Measurements from ENCODE around the gene VWA2. TPM values are rescaled to one million over a fixed set of nuclear protein-coding genes. Genes with fewer than 3 reads are reported as not detected.

VWA2 gene
- total RNA-seq, 1 experiment from 2014 or later = not detected

GRCh38 chr10:114207349-114207748 lies 31.7 kb upstream of the VWA2 start:
- no peak for DNase-seq (ENCODE audit: low read depth, low spot score)
- RAD21 ChIA-PET (ENCODE audit: low non-redundant PET in 1 of 2, low total read pairs in 2 of 2, uncharacterized antibody in 2 of 2, unreplicated experiment in 2 of 2) = no interaction called here
- no peak for TF ChIP-seq JUND (IDR thresholded peaks at IDR 0.05)
- no peak for TF ChIP-seq ZNF274 (IDR thresholded peaks at IDR 0.05; ENCODE audit: low read depth, low read length)
- TF ChIP-seq FOSL1 (IDR thresholded peaks at IDR 0.05; ENCODE audit: low read depth) = no peak
- TF ChIP-seq CEBPB (IDR thresholded peaks at IDR 0.05; ENCODE audit: low read depth) = no peak
- TF ChIP-seq ATF3 (IDR thresholded peaks at IDR 0.05) = no peak
- TF ChIP-seq RAD21 (IDR thresholded peaks at IDR 0.05; ENCODE audit: low read depth) = no peak
- TF ChIP-seq TCF7L2 (IDR thresholded peaks at IDR 0.05; ENCODE audit: borderline replicate concordance, extremely low read depth, insufficient read depth, insufficient read length) = no peak
- TF ChIP-seq YY1 (IDR thresholded peaks at IDR 0.05; ENCODE audit: extremely low read depth, insufficient replicate concordance, low read depth, low read length) = no peak
- TF ChIP-seq SP1 (IDR thresholded peaks at IDR 0.05; ENCODE audit: low read depth) = no peak
- TF ChIP-seq EZH2 (IDR thresholded peaks at IDR 0.05) = no peak
- TF ChIP-seq EGR1 (IDR thresholded peaks at IDR 0.05; ENCODE audit: low read depth) = no peak
- no peak for TF ChIP-seq ZFX (IDR thresholded peaks at IDR 0.05)
- TF ChIP-seq REST (IDR thresholded peaks at IDR 0.05; ENCODE audit: low read depth) = no peak
- no peak for TF ChIP-seq CTCF (IDR thresholded peaks at IDR 0.05 in 2 of 3, conservative IDR thresholded peaks at IDR 0.05 in 1 of 3; ENCODE audit: borderline replicate concordance in 1 of 3, insufficient read depth in 1 of 3, low read depth in 2 of 3, low read length in 2 of 3)
- no peak for TF ChIP-seq EZH2phosphoT487 (IDR thresholded peaks at IDR 0.05; ENCODE audit: borderline replicate concordance)
- Histone ChIP-seq H3K4me2 (ENCODE audit: low read length) (no peak overlapping the region), H3K27ac (ENCODE audit: low read depth, low read length) (no peak overlapping the region), H3K9me3 (ENCODE audit: control insufficient read depth in 1 of 2, insufficient read depth in 1 of 2, low read depth in 1 of 2, low read length in 2 of 2) (no peaks in the 10 kb centered on the region), H3K4me1 (ENCODE audit: control insufficient read depth in 1 of 2, insufficient read depth in 2 of 2, low read length in 2 of 2) (no peaks in the 10 kb centered on the region), H2AFZ (ENCODE audit: low read depth, low read length, poor library complexity, severe bottlenecking) (no peak overlapping the region), H4K20me1 (ENCODE audit: insufficient read depth) (no peaks in the 10 kb centered on the region), H3K9ac (ENCODE audit: low read length) (no peak overlapping the region), H3K27me3 (ENCODE audit: insufficient read depth, low read length) (peaks cover 17% of the 10 kb centered on the region), H3K9me2 (ENCODE audit: insufficient read depth) (no peaks in the 10 kb centered on the region), H3K79me2 (ENCODE audit: insufficient read depth, low read length) (no peaks in the 10 kb centered on the region), H3K4me3 (replicated peaks in 1 of 2; ENCODE audit: low read depth in 1 of 2, low read length in 2 of 2) (no peak overlapping the region), H3K36me3 (ENCODE audit: control insufficient read depth in 1 of 2, insufficient read depth in 2 of 2, low read length in 2 of 2) (no peaks in the 10 kb centered on the region)
- no TSS peak for BruUV-seq (replicated peaks)
- POLR2A ChIA-PET = no interaction called here
- no peak for ATAC-seq
- intact Hi-C loops (cut with micrococcal nuclease) = no loop called here
- CTCF ChIA-PET = interaction anchor here (0.5 kb wide), 1 partner anchor 15 kb away, joined by 5 read pairs; no protein-coding TSS in a partner anchor

Data from HCT116 (cell line).